ENCODE measurements around the gene GSN. TPM values are rescaled to one million over a fixed set of nuclear protein-coding genes. Genes with fewer than 3 reads are reported as not detected.

Gene GSN
- total RNA-seq, 1 experiment from 2014 or later = 278 TPM

DNA sequence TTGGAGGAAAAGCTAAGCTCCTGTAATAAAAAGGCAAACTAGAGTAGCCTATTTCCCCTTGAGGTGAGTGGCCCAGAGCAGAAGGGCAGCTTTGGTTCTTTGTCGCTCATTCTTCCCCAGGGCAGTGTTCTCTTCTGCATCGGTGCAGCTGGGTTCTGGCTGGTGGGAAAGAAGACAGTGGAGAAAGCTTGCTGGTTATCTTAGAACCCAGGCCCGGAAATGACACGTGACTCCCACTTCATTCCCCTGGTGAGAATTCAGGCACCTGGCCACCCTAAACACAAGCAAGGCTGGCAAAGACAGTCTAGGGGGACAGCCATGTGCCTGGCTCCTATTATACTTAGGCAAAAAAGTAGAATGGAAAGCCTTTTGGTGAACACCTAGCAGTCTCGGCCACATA lies 32.5 kb upstream of the GSN start:
- TF ChIP-seq TCF7L2 (IDR thresholded peaks at IDR 0.05; ENCODE audit: low read depth, low read length) (no peak), POLR2AphosphoS5 (IDR thresholded peaks at IDR 0.05; ENCODE audit: low read depth, low read length) (no peak), SIN3A (IDR thresholded peaks at IDR 0.05; ENCODE audit: borderline replicate concordance, insufficient read depth, low read depth, low read length) (no peak)
- TF ChIP-seq, protein P1, sequence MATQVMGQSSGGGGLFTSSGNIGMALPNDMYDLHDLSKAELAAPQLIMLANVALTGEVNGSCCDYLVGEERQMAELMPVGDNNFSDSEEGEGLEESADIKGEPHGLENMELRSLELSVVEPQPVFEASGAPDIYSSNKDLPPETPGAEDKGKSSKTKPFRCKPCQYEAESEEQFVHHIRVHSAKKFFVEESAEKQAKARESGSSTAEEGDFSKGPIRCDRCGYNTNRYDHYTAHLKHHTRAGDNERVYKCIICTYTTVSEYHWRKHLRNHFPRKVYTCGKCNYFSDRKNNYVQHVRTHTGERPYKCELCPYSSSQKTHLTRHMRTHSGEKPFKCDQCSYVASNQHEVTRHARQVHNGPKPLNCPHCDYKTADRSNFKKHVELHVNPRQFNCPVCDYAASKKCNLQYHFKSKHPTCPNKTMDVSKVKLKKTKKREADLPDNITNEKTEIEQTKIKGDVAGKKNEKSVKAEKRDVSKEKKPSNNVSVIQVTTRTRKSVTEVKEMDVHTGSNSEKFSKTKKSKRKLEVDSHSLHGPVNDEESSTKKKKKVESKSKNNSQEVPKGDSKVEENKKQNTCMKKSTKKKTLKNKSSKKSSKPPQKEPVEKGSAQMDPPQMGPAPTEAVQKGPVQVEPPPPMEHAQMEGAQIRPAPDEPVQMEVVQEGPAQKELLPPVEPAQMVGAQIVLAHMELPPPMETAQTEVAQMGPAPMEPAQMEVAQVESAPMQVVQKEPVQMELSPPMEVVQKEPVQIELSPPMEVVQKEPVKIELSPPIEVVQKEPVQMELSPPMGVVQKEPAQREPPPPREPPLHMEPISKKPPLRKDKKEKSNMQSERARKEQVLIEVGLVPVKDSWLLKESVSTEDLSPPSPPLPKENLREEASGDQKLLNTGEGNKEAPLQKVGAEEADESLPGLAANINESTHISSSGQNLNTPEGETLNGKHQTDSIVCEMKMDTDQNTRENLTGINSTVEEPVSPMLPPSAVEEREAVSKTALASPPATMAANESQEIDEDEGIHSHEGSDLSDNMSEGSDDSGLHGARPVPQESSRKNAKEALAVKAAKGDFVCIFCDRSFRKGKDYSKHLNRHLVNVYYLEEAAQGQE (IDR thresholded peaks at IDR 0.05; ENCODE audit: insufficient read depth in 1 of 2, low read depth in 2 of 2, low read length in 1 of 2) = no peak
- TF ChIP-seq, protein P2, sequence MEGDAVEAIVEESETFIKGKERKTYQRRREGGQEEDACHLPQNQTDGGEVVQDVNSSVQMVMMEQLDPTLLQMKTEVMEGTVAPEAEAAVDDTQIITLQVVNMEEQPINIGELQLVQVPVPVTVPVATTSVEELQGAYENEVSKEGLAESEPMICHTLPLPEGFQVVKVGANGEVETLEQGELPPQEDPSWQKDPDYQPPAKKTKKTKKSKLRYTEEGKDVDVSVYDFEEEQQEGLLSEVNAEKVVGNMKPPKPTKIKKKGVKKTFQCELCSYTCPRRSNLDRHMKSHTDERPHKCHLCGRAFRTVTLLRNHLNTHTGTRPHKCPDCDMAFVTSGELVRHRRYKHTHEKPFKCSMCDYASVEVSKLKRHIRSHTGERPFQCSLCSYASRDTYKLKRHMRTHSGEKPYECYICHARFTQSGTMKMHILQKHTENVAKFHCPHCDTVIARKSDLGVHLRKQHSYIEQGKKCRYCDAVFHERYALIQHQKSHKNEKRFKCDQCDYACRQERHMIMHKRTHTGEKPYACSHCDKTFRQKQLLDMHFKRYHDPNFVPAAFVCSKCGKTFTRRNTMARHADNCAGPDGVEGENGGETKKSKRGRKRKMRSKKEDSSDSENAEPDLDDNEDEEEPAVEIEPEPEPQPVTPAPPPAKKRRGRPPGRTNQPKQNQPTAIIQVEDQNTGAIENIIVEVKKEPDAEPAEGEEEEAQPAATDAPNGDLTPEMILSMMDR (IDR thresholded peaks at IDR 0.05) = no peak
- Histone ChIP-seq H3K27ac (ENCODE audit: low read length) (no peak overlapping the region), H3K27me3 (ENCODE audit: control insufficient read depth, insufficient read depth, low read length) (no peaks in the 10 kb centered on the region), H3K9me3 (ENCODE audit: control insufficient read depth, insufficient read depth, low read depth, low read length) (no peaks in the 10 kb centered on the region), H3K36me3 (ENCODE audit: control insufficient read depth, insufficient read depth, low read length) (no peaks in the 10 kb centered on the region), H3K4me1 (ENCODE audit: control insufficient read depth, insufficient read depth, low read length) (no peaks in the 10 kb centered on the region), H3K4me3 (ENCODE audit: low read depth in 2 of 2, low read length in 2 of 2) (no peak overlapping the region)
- BruUV-seq (replicated peaks) = no TSS peak
- DNase-seq (ENCODE audit: low read depth, low spot score) (no peak), ATAC-seq (no peak)
- POLR2A ChIA-PET = no interaction called here
- in situ Hi-C loops (cut with HindIII; ENCODE audit: low pct_unique_long_range_greater_than_20kb, low sequenced_read_pairs) (no loop called here), intact Hi-C loops (cut with micrococcal nuclease; ENCODE audit: unreplicated experiment) (no loop called here)
- CTCF ChIA-PET = interaction anchor here (0.6 kb wide), 1 partner anchor 403 kb away, joined by 5 read pairs; no protein-coding TSS in a partner anchor

DNA sequence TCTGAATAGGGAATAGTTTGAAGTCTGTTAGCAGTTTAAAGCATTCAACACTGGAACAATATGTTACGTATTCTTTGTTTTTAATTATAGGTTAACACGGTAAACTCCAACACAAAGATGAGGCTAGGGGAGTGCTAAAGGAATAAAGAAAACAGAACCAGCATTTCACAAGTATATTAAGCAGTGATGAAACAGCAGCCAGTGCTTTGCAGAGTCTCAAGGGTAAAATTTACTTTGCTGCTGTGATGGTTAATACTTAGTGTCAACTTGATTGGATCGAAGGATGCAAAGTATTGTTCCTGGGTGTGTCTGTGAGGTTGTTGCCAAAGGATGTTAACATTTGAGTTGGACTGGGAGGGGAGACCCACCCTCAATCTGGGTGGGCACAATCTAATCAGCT lies 30.0 kb upstream of the GSN start:
- ChIA-PET POLR2A (no interaction called here), CTCF (no interaction called here)
- no peak overlapping the region for H3K4me3 ChIP-seq (ENCODE audit: low read depth in 2 of 2, low read length in 2 of 2)
- DNase-seq (ENCODE audit: low read depth, low spot score) = no peak
- ATAC-seq = no peak
- H3K27ac ChIP-seq (ENCODE audit: low read length) = no peak overlapping the region
- no peaks in the 10 kb centered on the region for H3K9me3 ChIP-seq (ENCODE audit: control insufficient read depth, insufficient read depth, low read depth, low read length)
- intact Hi-C loops (cut with micrococcal nuclease; ENCODE audit: unreplicated experiment) = no loop called here
- in situ Hi-C loops (cut with HindIII; ENCODE audit: low pct_unique_long_range_greater_than_20kb, low sequenced_read_pairs) = no loop called here
- no peaks in the 10 kb centered on the region for H3K4me1 ChIP-seq (ENCODE audit: control insufficient read depth, insufficient read depth, low read length)
- no TSS peak for BruUV-seq (replicated peaks)
- TF ChIP-seq, protein P1 (IDR thresholded peaks at IDR 0.05; ENCODE audit: insufficient read depth in 1 of 2, low read depth in 2 of 2, low read length in 1 of 2) = no peak
- no peak for TF ChIP-seq TCF7L2 (IDR thresholded peaks at IDR 0.05; ENCODE audit: low read depth, low read length)
- TF ChIP-seq SIN3A (IDR thresholded peaks at IDR 0.05; ENCODE audit: borderline replicate concordance, insufficient read depth, low read depth, low read length) = no peak
- TF ChIP-seq POLR2AphosphoS5 (IDR thresholded peaks at IDR 0.05; ENCODE audit: low read depth, low read length) = no peak
- TF ChIP-seq, protein P2 (IDR thresholded peaks at IDR 0.05) = no peak
- H3K27me3 ChIP-seq (ENCODE audit: control insufficient read depth, insufficient read depth, low read length) = no peaks in the 10 kb centered on the region
- no peaks in the 10 kb centered on the region for H3K36me3 ChIP-seq (ENCODE audit: control insufficient read depth, insufficient read depth, low read length)
